ENCODE data around the gene NBEAL2.

The NBEAL2 gene

GRCh38 chr3:46939578-46940445 is 39.7 kb upstream of the NBEAL2 start:
- no peak for TF ChIP-seq CSRNP3 (CRISPR knock-in tag; IDR thresholded peaks at IDR 0.05)
- TF ChIP-seq PPARA (CRISPR knock-in tag; IDR thresholded peaks at IDR 0.05; ENCODE audit: borderline replicate concordance): no peak
- no peak for TF ChIP-seq RARB (CRISPR knock-in tag; IDR thresholded peaks at IDR 0.05)
- no peak for ATAC-seq

- no peak for TF ChIP-seq CSRNP3 (CRISPR knock-in tag; IDR thresholded peaks at IDR 0.05)
- no peak for TF ChIP-seq CSDC2 (CRISPR knock-in tag; IDR thresholded peaks at IDR 0.05)
- no peak for TF ChIP-seq ZC3H10 (CRISPR knock-in tag; IDR thresholded peaks at IDR 0.05)
- no peak for TF ChIP-seq OSR1 (CRISPR knock-in tag; IDR thresholded peaks at IDR 0.05)
- TF ChIP-seq CREB5 (CRISPR knock-in tag; IDR thresholded peaks at IDR 0.05; ENCODE audit: low read depth): no peak
- no peak for TF ChIP-seq ZNF565 (CRISPR knock-in tag; conservative IDR thresholded peaks at IDR 0.05; ENCODE audit: low read depth)
- TF ChIP-seq RARB (CRISPR knock-in tag; IDR thresholded peaks at IDR 0.05): no peak
- no peak for TF ChIP-seq SNAI2 (CRISPR knock-in tag; IDR thresholded peaks at IDR 0.05)
- no peak for TF ChIP-seq ISL1 (CRISPR knock-in tag; IDR thresholded peaks at IDR 0.05)
- no peak for TF ChIP-seq ZFP3 (CRISPR knock-in tag; IDR thresholded peaks at IDR 0.05)
- no peak for TF ChIP-seq PPARA (CRISPR knock-in tag; IDR thresholded peaks at IDR 0.05; ENCODE audit: borderline replicate concordance)
- no peak for TF ChIP-seq ZNF70 (CRISPR knock-in tag; IDR thresholded peaks at IDR 0.05)
- ATAC-seq: no peak
These were observed 37.4 kb upstream of the NBEAL2 start for GRCh38 chr3:46942076-46942475.

GRCh38 chr3:46942481-46943236 is 36.8 kb upstream of the NBEAL2 start:
- no peak for ATAC-seq
- TF ChIP-seq TSHZ2 (CRISPR knock-in tag; IDR thresholded peaks at IDR 0.05) (no peak), OSR1 (CRISPR knock-in tag; IDR thresholded peaks at IDR 0.05) (no peak), ZFP30 (CRISPR knock-in tag; IDR thresholded peaks at IDR 0.05) (no peak), ISL1 (CRISPR knock-in tag; IDR thresholded peaks at IDR 0.05) (no peak), ARNTL (CRISPR knock-in tag; IDR thresholded peaks at IDR 0.05; ENCODE audit: borderline replicate concordance, low read depth) (no peak)

GRCh38 chr3:46943237-46944187 is 36.0 kb upstream of the NBEAL2 start:
- no peak for ATAC-seq
- no peak for TF ChIP-seq ZC3H10 (CRISPR knock-in tag; IDR thresholded peaks at IDR 0.05)
- TF ChIP-seq OSR1 (CRISPR knock-in tag; IDR thresholded peaks at IDR 0.05): no peak
- TF ChIP-seq ZNF565 (CRISPR knock-in tag; conservative IDR thresholded peaks at IDR 0.05; ENCODE audit: low read depth): no peak
- no peak for TF ChIP-seq SNAI2 (CRISPR knock-in tag; IDR thresholded peaks at IDR 0.05)
- no peak for TF ChIP-seq PATZ1 (CRISPR knock-in tag; IDR thresholded peaks at IDR 0.05; ENCODE audit: borderline replicate concordance)
- TF ChIP-seq TCF4 (CRISPR knock-in tag; IDR thresholded peaks at IDR 0.05; ENCODE audit: borderline replicate concordance): no peak
- TF ChIP-seq BACH2 (CRISPR knock-in tag; IDR thresholded peaks at IDR 0.05; ENCODE audit: borderline replicate concordance): no peak
- TF ChIP-seq ESRRG (CRISPR knock-in tag; IDR thresholded peaks at IDR 0.05): no peak
- TF ChIP-seq TOX (CRISPR knock-in tag; IDR thresholded peaks at IDR 0.05; ENCODE audit: borderline replicate concordance): no peak
- TF ChIP-seq CSRNP3 (CRISPR knock-in tag; IDR thresholded peaks at IDR 0.05): no peak
- TF ChIP-seq ZNF8 (CRISPR knock-in tag; IDR thresholded peaks at IDR 0.05): no peak
- no peak for TF ChIP-seq ZFP3 (CRISPR knock-in tag; IDR thresholded peaks at IDR 0.05)
- no peak for TF ChIP-seq RARB (CRISPR knock-in tag; IDR thresholded peaks at IDR 0.05)
- no peak for TF ChIP-seq ARNTL (CRISPR knock-in tag; IDR thresholded peaks at IDR 0.05; ENCODE audit: borderline replicate concordance, low read depth)
- TF ChIP-seq CSDC2 (CRISPR knock-in tag; IDR thresholded peaks at IDR 0.05): no peak
